BLaER1 treated with 17β-estradiol and CSF1 and Interleukin-3, amounts not matched to agents 10 nM and 100 nM (cell line): ENCODE data around the gene PHRF1.
A peak's percentile ranks its signal among the peaks of the same experiment; 100 is the strongest.

Experiments used
- H3K27ac ChIP-seq, 11 experiments: shearing (Covaris generic); formaldehyde crosslinking; 2 replicates each; pipeline ENCODE4 v1.8.1; 2022
- H3K27me3 ChIP-seq, 11 experiments: shearing (Covaris generic); formaldehyde crosslinking; 2 replicates each; pipeline ENCODE4 v1.8.1; 2022
- H3K36me3 ChIP-seq, 11 experiments: shearing (Covaris generic); formaldehyde crosslinking; 2 replicates each; pipeline ENCODE4 v1.8.1; 2022
- H3K4me1 ChIP-seq, 10 experiments: shearing (Covaris generic); formaldehyde crosslinking; 2 replicates each; pipeline ENCODE4 v1.8.1; 2022
- H3K4me2 ChIP-seq, 11 experiments: shearing (Covaris generic); formaldehyde crosslinking; 2 replicates each; pipeline ENCODE4 v1.8.1; 2022
- H3K4me3 ChIP-seq, 10 experiments: shearing (Covaris generic); formaldehyde crosslinking; 2 replicates each; pipeline ENCODE4 v1.8.1; 2022
- H3K9ac ChIP-seq, 11 experiments: shearing (Covaris generic); formaldehyde crosslinking; 2 replicates each; pipeline ENCODE4 v1.8.1; 2022
- H3K9me3 ChIP-seq, 11 experiments: shearing (Covaris generic); formaldehyde crosslinking; replicated peaks in 1 of 11; 2 replicates each; pipeline ENCODE4 v1.8.1; 2022
- H4K20me1 ChIP-seq, 11 experiments: shearing (Covaris generic); formaldehyde crosslinking; 2 replicates each; pipeline ENCODE4 v1.8.1; 2022
- Cebpa-rat ChIP-seq, 11 experiments: shearing (Covaris generic); IDR thresholded peaks; 2 replicates each; pipeline ENCODE4 v1.8.1; 2022

Gene PHRF1

DNA sequence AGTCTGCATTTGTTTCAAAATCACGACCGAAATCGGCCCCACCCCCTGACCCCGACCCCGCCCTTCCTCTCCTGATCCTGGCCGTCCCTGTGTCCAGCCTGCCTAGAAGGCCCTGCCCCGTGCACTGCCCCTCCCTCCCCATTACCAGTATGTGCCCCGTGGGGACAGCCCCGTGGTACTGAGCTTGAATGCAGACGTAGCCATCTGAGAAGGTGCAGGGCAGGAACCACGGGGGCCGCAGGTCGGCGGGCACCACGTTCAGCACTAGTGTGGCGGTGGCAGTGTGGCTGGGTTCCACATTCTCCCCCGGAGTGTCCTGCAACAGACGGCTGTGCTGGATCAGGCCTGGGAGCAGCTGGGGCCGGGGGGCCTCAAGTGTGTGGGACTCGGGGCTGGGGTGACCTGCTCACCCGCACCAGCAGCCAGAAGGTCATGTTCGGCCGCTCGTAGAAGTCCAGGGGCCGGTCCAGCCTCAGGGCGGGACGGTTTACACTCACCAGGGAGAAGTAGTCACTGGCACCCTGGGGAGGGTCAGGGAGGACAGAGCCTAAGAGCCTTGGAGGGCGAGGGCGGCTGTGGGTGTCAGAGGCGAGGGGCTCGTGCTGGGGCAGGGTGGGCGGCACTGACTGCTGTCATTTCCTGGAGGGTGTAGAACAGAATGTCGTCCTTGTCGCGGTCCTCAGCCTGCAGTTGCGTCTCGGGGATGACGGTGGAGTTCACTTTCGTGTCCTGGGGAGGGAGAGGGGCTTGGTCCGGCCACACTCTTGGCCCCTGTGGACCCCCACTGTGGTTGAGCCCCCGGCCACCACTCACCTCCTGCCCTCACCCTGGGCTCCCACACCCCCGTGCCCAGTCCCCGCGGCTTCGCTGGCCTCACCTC is 44.9 kb downstream of the PHRF1 start:
- Histone ChIP-seq H3K27ac (no peak overlapping the region), H3K4me2 (peak overlapping the region in 2 of 11 experiments; percentile 48 to 57; a peak in 4 of 22 replicates), H3K9me3 (no peaks in the 10 kb centered on the region), H3K9ac (no peak overlapping the region), H3K27me3 (peaks cover 14 to 23% (median 21%) of the 10 kb centered on the region in 11 experiments), H4K20me1 (peaks cover 12 to 74% (median 20%) of the 10 kb centered on the region in 11 experiments; a peak in 16 of 22 replicates), H3K36me3 (peaks cover 0 to 22% (median 10%) of the 10 kb centered on the region in 11 experiments; a peak in 10 of 22 replicates), H3K4me1 (peaks cover 22 to 36% (median 23%) of the 10 kb centered on the region in 10 experiments), H3K4me3 (no peak overlapping the region)
- no peak for TF ChIP-seq Cebpa-rat (IDR thresholded peaks at IDR 0.05)

DNA sequence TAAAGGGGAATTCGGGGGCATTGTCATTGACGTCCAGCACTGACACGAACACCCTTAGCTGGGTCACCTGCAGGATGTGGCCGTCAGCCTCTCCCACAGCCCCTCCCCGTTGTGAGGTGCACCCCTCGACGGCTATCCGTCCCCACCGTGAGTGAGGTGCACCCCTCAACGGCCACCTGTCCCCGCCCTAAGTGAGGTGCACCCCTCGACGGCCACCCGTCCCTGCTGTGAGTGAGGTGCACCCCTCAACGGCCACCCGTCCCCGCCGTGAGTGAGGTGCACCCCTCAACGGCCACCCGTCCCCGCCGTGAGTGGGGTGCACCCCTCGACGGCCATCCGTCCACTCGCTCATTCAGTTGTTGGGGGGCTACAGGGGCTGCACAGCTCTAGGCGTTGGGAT is 45.6 kb downstream of the PHRF1 start:
- Histone ChIP-seq H4K20me1 (peaks cover 12 to 73% (median 20%) of the 10 kb centered on the region in 11 experiments; a peak in 16 of 22 replicates), H3K36me3 (peaks cover 0 to 22% (median 10%) of the 10 kb centered on the region in 11 experiments; a peak in 10 of 22 replicates), H3K4me1 (peaks cover 16 to 29% (median 17%) of the 10 kb centered on the region in 10 experiments), H3K27me3 (peaks cover 21 to 29% (median 27%) of the 10 kb centered on the region in 11 experiments), H3K9me3 (no peaks in the 10 kb centered on the region), H3K4me3 (no peak overlapping the region), H3K9ac (no peak overlapping the region), H3K27ac (no peak overlapping the region), H3K4me2 (no peak overlapping the region)
- no peak for TF ChIP-seq Cebpa-rat (IDR thresholded peaks at IDR 0.05)

DNA sequence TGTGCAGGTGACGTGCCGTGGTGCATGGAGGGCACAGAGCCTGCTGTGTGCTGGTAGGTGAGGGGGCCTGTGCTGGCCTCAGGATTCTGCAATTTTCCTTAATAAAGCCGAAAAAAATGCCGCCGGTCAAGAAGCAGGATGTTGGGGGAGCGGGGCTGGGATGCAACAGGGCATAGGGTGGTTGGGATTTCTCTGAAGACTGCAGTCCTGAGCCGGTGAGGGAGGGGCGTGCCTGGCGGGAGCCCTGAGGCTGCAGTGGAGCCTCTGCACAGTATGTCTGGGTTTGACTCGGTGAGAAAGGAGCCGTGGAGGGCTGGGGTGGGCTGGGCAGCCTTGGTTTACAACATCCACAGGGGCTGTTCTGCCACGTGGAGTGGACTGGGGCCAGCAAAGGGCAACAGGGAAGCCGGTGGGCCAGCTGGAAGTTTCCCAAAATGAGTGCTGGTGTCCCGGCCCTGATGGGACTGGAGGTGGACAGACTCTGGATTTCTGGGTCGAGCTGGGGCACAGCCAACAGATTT is 47.1 kb downstream of the PHRF1 start:
- no peak overlapping the region for H3K4me2 ChIP-seq

DNA sequence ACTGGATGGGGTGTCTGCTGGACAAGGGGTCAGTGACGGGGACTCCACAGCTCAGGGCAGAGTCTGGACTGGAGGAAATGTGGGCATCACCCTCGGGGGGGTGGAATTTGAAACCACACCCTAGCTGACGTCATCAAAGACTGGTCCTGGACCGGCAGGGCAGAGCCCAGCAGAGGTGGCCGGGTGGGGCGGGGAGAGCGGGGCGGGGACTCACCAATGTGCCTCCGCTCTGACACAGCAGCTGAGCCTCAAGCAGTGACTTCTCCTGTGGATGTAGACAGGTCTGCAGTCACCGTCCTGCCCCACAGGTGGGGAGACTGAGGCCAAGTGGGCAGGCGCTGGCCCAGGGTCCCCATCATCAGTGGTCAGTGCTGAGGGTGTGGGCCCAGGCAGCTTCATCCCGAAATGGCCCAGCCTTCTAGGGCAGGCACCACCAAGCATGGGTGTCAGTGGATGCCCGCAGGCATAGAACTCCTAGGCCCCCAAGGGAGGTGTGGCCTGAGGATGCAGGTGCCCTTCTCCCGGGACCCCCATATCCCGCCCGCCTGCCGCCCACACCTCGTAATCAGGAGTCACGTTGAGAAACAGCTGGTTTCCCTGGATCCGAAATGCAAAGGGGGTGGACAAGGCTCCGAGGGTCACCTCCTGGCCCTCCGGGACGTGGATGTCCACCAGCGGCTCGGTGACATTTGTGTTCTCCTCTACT is 47.9 kb downstream of the PHRF1 start:
- no peak for TF ChIP-seq Cebpa-rat (IDR thresholded peaks at IDR 0.05)
- Histone ChIP-seq H3K4me3 (no peak overlapping the region), H3K9me3 (peaks cover 0 to 8% (median 4%) of the 10 kb centered on the region in 11 experiments; a peak in 5 of 22 replicates), H3K4me1 (peaks cover 25 to 36% (median 28%) of the 10 kb centered on the region in 10 experiments), H3K27me3 (peaks cover 33 to 51% (median 45%) of the 10 kb centered on the region in 11 experiments), H3K9ac (no peak overlapping the region), H3K36me3 (peaks cover 0 to 9% (median 0%) of the 10 kb centered on the region in 11 experiments; a peak in 4 of 22 replicates), H3K4me2 (no peak overlapping the region), H4K20me1 (peaks cover 19 to 79% (median 33%) of the 10 kb centered on the region in 11 experiments; a peak in 20 of 22 replicates), H3K27ac (no peak overlapping the region)

More for the DNA sequence above, 47.1 kb downstream of the PHRF1 start:
- no peak overlapping the region for H3K9ac ChIP-seq
- peaks cover 0 to 15% (median 4%) of the 10 kb centered on the region in 11 experiments; a peak in 8 of 22 replicates for H3K36me3 ChIP-seq
- peaks cover 15 to 81% (median 26%) of the 10 kb centered on the region in 11 experiments; a peak in 19 of 22 replicates for H4K20me1 ChIP-seq
- peaks cover 18 to 28% (median 20%) of the 10 kb centered on the region in 10 experiments for H3K4me1 ChIP-seq
- peaks cover 32 to 43% (median 40%) of the 10 kb centered on the region in 11 experiments for H3K27me3 ChIP-seq
- no peak for TF ChIP-seq Cebpa-rat (IDR thresholded peaks at IDR 0.05)
- H3K27ac ChIP-seq = no peak overlapping the region
- H3K9me3 ChIP-seq = peaks cover 0 to 8% (median 4%) of the 10 kb centered on the region in 11 experiments; a peak in 5 of 22 replicates
- no peak overlapping the region for H3K4me3 ChIP-seq

DNA sequence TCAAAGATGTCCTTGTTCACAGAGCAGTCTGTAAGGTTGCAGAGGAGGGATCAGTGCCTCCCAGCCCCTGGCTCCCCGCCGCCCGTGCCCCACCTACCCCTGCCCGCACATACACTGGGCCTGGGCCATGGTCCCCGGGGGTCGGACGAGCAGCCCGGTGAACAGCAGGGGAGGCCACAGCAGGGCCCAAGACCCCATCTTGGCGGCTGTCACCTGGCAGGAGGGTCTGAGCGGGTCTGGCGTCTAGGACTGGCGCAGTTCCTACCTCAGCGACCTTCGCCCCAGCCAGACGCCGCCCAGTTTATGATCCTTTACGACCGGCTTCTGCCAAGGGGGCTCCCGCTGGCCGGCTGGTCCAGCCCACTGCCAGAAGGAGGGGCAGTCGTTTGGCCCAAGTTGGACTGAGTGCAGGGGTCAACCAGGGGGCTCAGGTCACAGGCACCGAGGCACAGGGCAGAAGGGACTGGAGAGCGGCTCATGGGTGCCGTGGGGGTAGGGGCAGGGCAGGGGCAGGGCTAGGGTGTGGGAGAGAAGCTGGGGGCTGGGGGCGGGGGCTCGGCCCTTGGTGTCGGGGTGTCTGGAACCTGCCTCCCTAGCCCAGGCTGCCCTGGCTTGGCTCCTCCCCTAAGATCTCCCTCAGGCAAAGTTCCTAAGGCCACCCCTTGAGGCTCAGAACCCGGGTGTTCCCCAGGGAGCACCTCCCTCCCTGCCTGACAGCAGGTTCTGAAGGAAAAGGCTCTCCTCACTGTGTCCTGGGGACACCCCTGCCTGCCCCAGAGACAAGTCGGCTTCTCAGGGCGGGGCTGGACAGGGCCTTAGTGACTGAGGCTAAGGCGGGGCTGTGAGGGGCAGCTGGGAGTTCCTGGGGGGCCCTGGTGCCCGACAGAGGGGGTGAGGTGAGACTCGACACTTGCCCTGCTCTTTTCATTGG is 48.7 kb downstream of the PHRF1 start, which contains the start of gene CDHR5:
Gene CDHR5 (minus strand): TSS at position 251 of the 931 bp plus-strand sequence. CDS start 53 bp downstream, at position 198.
- Histone ChIP-seq H3K9me3 (peaks cover 0 to 8% (median 4%) of the 10 kb centered on the region in 11 experiments; a peak in 5 of 22 replicates), H3K4me1 (peaks cover 30 to 44% (median 36%) of the 10 kb centered on the region in 10 experiments), H3K27ac (no peak within 1 kb of the TSS), H4K20me1 (peaks cover 24 to 79% (median 41%) of the 10 kb centered on the region in 11 experiments; a peak in 21 of 22 replicates), H3K4me2 (peak within 1 kb of the TSS in 8 of 11 experiments; percentile 11 to 43 (median 26); a peak in 11 of 22 replicates), H3K27me3 (peaks cover 33 to 57% (median 51%) of the 10 kb centered on the region in 11 experiments), H3K9ac (no peak within 1 kb of the TSS), H3K4me3 (no peak within 1 kb of the TSS), H3K36me3 (peaks cover 0 to 9% (median 0%) of the 10 kb centered on the region in 11 experiments; a peak in 4 of 22 replicates)
- no peak for TF ChIP-seq Cebpa-rat (IDR thresholded peaks at IDR 0.05)

DNA sequence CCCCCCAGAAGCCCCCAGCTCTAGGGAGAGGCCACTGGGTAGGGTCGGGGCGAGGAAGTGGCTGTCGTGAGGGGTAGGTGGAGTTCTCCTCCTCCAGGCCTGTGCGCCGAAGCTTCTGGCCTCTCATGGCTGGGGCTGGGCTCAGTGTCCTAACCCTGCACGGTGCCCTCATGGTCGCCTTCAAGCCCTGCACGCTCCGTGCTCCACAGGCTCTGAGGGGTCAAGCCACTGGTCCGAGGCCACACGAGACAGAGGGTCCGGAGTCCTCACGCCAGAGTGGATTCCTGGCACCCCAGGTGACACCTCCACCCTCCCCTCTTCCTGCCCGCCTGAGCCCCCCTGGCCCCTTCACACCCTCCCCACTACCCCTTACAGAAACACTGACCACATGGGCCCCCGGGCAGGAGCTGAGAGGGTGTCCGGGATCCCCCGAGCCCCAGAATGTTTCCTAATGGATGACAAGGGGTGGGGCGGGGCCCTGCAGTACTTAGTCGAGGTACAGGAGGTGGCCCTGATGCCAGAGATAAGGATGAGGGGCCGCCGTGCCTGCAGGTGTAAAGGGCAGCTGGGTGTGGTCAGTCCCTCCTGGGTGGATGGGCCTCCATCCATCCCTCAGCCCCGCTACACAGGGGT is 49.5 kb downstream of the PHRF1 start:
- H3K36me3 ChIP-seq = peaks cover 0 to 9% (median 0%) of the 10 kb centered on the region in 11 experiments; a peak in 4 of 22 replicates
- H3K27me3 ChIP-seq = peaks cover 33 to 62% (median 51%) of the 10 kb centered on the region in 11 experiments
- H3K9me3 ChIP-seq = peaks cover 0 to 8% (median 4%) of the 10 kb centered on the region in 11 experiments; a peak in 5 of 22 replicates
- H3K4me1 ChIP-seq = peaks cover 23 to 44% (median 42%) of the 10 kb centered on the region in 10 experiments
- H3K9ac ChIP-seq = no peak overlapping the region
- no peak overlapping the region for H3K27ac ChIP-seq
- H3K4me3 ChIP-seq = no peak overlapping the region
- no peak for TF ChIP-seq Cebpa-rat (IDR thresholded peaks at IDR 0.05)
- H3K4me2 ChIP-seq = peak overlapping the region in 8 of 11 experiments; percentile 11 to 43 (median 26); a peak in 11 of 22 replicates
- peaks cover 24 to 80% (median 47%) of the 10 kb centered on the region in 11 experiments; a peak in 21 of 22 replicates for H4K20me1 ChIP-seq
